Measurements from ENCODE around the gene ITPR1. TPM values are rescaled to one million over a fixed set of nuclear protein-coding genes. Genes with fewer than 3 reads are reported as not detected.

ITPR1 gene
- total RNA-seq, 1 experiment from 2014 or later, result 48.5 TPM

DNA sequence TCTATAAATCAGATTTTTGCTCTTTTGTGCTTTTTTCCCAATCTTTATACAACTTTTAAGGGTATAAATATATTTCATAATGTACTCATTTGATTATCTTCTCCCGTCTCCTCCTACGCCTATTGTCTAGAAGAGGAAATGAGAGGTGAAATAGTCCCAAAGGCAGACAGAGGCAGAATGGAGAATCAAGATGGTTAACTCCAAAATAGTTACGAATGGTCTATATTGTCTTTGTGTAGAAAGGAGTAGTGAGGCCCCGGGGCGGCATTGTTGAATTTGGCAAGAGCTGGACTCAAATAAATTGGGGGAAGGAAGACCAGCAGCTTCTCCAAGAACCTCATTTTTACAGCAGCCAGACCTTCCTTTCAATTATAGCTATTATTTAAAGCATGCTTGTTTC is 23.9 kb downstream of the ITPR1 start:
- Histone ChIP-seq H3K27ac (ENCODE audit: low read length) (no peak overlapping the region), H3K4me3 (ENCODE audit: low read length) (no peak overlapping the region), H4K20me1 (ENCODE audit: low read length) (no peaks in the 10 kb centered on the region), H3K4me2 (ENCODE audit: low read length) (no peak overlapping the region), H3K27me3 (ENCODE audit: low read length) (no peaks in the 10 kb centered on the region), H3K79me2 (ENCODE audit: low read length) (no peaks in the 10 kb centered on the region), H3F3A (ENCODE audit: low read length, unreplicated experiment) (no peaks in the 10 kb centered on the region), H2AFZ (ENCODE audit: low read length) (no peak overlapping the region), H3K9me2 (replicated peaks; ENCODE audit: low read length) (no peaks in the 10 kb centered on the region), H3K9ac (ENCODE audit: low read length) (no peak overlapping the region), H3K36me3 (ENCODE audit: low read depth, low read length) (no peaks in the 10 kb centered on the region), H3K4me1 (ENCODE audit: insufficient read depth, low read length) (peaks cover 18% of the 10 kb centered on the region), H3K9me3 (ENCODE audit: low read length) (no peaks in the 10 kb centered on the region)
- intact Hi-C loops (cut with micrococcal nuclease), result loop anchor here (5.0 kb wide), 1 partner anchor 115 kb away; no protein-coding TSS in a partner anchor
- no peak for ATAC-seq
- CTCF ChIA-PET, result no interaction called here
- BruUV-seq (replicated peaks), result no TSS peak
- DNase-seq, result no peak
- TF ChIP-seq EZH2 (IDR thresholded peaks at IDR 0.05; ENCODE audit: low read length, unreplicated experiment), result no peak
- TF ChIP-seq, protein P1, sequence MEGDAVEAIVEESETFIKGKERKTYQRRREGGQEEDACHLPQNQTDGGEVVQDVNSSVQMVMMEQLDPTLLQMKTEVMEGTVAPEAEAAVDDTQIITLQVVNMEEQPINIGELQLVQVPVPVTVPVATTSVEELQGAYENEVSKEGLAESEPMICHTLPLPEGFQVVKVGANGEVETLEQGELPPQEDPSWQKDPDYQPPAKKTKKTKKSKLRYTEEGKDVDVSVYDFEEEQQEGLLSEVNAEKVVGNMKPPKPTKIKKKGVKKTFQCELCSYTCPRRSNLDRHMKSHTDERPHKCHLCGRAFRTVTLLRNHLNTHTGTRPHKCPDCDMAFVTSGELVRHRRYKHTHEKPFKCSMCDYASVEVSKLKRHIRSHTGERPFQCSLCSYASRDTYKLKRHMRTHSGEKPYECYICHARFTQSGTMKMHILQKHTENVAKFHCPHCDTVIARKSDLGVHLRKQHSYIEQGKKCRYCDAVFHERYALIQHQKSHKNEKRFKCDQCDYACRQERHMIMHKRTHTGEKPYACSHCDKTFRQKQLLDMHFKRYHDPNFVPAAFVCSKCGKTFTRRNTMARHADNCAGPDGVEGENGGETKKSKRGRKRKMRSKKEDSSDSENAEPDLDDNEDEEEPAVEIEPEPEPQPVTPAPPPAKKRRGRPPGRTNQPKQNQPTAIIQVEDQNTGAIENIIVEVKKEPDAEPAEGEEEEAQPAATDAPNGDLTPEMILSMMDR (conservative IDR thresholded peaks at IDR 0.05; ENCODE audit: low read depth, low read length), result no peak
- TF ChIP-seq EZH2phosphoT487 (IDR thresholded peaks at IDR 0.05; ENCODE audit: borderline replicate concordance, low read length), result no peak
- POLR2A ChIA-PET (ENCODE audit: unreplicated experiment), result interaction anchor here (0.8 kb wide), 1 partner anchor 29 kb away, joined by 6 read pairs; no protein-coding TSS in a partner anchor

DNA sequence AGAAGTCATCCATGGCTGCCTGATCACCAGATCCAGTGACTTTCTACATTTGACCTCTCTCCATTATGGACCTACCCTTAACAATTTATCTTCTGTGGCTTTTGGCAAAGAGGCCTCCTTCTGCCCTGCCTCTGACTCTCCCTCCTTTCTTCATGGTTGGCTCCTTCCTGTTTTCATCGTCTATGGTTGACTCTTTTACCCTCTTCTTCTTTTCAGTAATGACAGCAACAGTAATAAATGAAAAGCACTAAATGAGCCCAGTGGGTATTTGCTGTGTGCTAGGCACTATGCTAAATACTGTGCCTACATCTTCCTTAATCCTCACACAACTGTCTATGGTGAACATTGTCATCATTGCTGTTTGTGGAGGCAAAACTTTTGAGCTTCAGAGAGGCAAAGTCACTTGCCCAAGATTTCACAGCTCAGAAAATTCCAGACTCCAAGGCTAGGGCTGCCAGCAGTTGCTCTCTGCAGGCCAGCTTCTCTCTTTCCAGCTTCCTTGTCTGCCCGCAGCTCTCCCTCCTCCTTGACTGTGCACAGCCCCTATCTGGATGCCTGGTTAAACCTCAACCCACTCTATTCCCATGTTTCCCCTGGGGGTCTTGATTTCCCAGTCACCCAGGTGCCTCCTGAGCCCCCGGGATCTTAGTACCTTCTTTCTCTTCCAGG is 24.6 kb downstream of the ITPR1 start:
- no peaks in the 10 kb centered on the region for H3K9me3 ChIP-seq (ENCODE audit: low read length)
- DNase-seq (no peak), ATAC-seq (no peak)
- H3K36me3 ChIP-seq (ENCODE audit: low read depth, low read length), result no peaks in the 10 kb centered on the region
- no peaks in the 10 kb centered on the region for H3K79me2 ChIP-seq (ENCODE audit: low read length)
- no peak overlapping the region for H3K4me3 ChIP-seq (ENCODE audit: low read length)
- no peaks in the 10 kb centered on the region for H4K20me1 ChIP-seq (ENCODE audit: low read length)
- no peak overlapping the region for H3K9ac ChIP-seq (ENCODE audit: low read length)
- CTCF ChIA-PET, result no interaction called here
- BruUV-seq (replicated peaks), result no TSS peak
- intact Hi-C loops (cut with micrococcal nuclease), result loop anchor here (5.0 kb wide), 1 partner anchor 115 kb away; no protein-coding TSS in a partner anchor
- POLR2A ChIA-PET (ENCODE audit: unreplicated experiment), result interaction anchor here (0.8 kb wide), 1 partner anchor 30 kb away, joined by 6 read pairs; no protein-coding TSS in a partner anchor
- H3K27me3 ChIP-seq (ENCODE audit: low read length), result no peaks in the 10 kb centered on the region
- peaks cover 18% of the 10 kb centered on the region for H3K4me1 ChIP-seq (ENCODE audit: insufficient read depth, low read length)
- TF ChIP-seq EZH2 (IDR thresholded peaks at IDR 0.05; ENCODE audit: low read length, unreplicated experiment), result no peak
- no peak for TF ChIP-seq EZH2phosphoT487 (IDR thresholded peaks at IDR 0.05; ENCODE audit: borderline replicate concordance, low read length)
- TF ChIP-seq, protein P1 (conservative IDR thresholded peaks at IDR 0.05; ENCODE audit: low read depth, low read length), result no peak
- no peak overlapping the region for H3K27ac ChIP-seq (ENCODE audit: low read length)
- no peak overlapping the region for H2AFZ ChIP-seq (ENCODE audit: low read length)
- no peak overlapping the region for H3K4me2 ChIP-seq (ENCODE audit: low read length)
- no peaks in the 10 kb centered on the region for H3F3A ChIP-seq (ENCODE audit: low read length, unreplicated experiment)
- H3K9me2 ChIP-seq (replicated peaks; ENCODE audit: low read length), result no peaks in the 10 kb centered on the region
